SK-N-MC (cell line): Measurements from ENCODE around the gene WWC1.

Source experiments
- DNase-seq: peaks from one replicate; pipeline ENCODE4 v3.0.0-alpha.2; 2011; ENCODE audit warnings: low read depth, low spot score
- H3K27ac ChIP-seq: fragments of 200-600 bp; sonication (generic); 2 replicates; pipeline ENCODE4 v1.5.1; 2016; ENCODE audit warnings: mixed run types
- H3K36me3 ChIP-seq: fragments of 200-600 bp; sonication (generic); 2 replicates; pipeline ENCODE4 v1.6.1; 2017; ENCODE audit warnings: antibody characterized with exemption, low read length, mixed read lengths; ENCODE audit not compliant: insufficient read depth
- H3K4me3 ChIP-seq: fragments of 200-600 bp; sonication (generic); 2 replicates; pipeline ENCODE4 v1.5.1; 2016
- H3K9ac ChIP-seq: fragments of 200-600 bp; sonication (generic); 2 replicates; pipeline ENCODE4 v1.8.0; 2017; ENCODE audit warnings: mixed run types, mixed read lengths; ENCODE audit not compliant: insufficient read length
- H3K9me3 ChIP-seq: fragments of 200-600 bp; sonication (generic); 2 replicates; pipeline ENCODE4 v1.6.1; 2017; ENCODE audit warnings: low read depth, mild to moderate bottlenecking, antibody characterized with exemption, low read length, moderate library complexity, mixed read lengths
- EZH2 ChIP-seq: fragments of 200-600 bp; sonication (generic); IDR thresholded peaks from one replicate; pipeline ENCODE4 v1.6.1; 2017; ENCODE audit warnings: antibody characterized with exemption
- FOXP2 ChIP-seq: optimal IDR thresholded peaks from 2 replicates; pipeline ENCODE3; 2011; ENCODE audit warnings: mild to moderate bottlenecking, moderate library complexity; ENCODE audit not compliant: insufficient read depth; ENCODE audit errors: extremely low read length, control extremely low read depth
- POLR2AphosphoS5 ChIP-seq: IDR thresholded peaks from 2 replicates; pipeline ENCODE4 v1.6.1; 2012; ENCODE audit warnings: mild to moderate bottlenecking, low read depth, low read length, borderline replicate concordance

Gene WWC1

DNA sequence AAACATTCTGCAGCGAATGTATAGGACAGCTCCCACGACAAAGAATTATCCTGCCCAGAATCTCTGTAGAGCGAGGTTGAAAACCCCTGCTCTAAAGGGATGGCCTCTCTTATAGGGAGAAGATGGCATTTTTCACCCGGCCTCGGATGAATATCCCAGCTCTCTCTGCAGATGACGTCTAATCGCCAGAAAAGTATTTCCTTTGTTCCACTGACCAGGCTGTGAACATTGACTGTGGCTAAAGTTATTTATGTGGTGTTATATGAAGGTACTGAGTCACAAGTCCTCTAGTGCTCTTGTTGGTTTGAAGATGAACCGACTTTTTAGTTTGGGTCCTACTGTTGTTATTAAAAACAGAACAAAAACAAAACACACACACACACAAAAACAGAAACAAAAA is 177.4 kb downstream of the WWC1 start:
- no peak for DNase-seq
- Histone ChIP-seq H3K9me3 (no peaks in the 10 kb centered on the region), H3K4me3 (no peak overlapping the region), H3K9ac (no peak overlapping the region), H3K27ac (no peak overlapping the region), H3K36me3 (no peaks in the 10 kb centered on the region)
- no peak for TF ChIP-seq FOXP2
- TF ChIP-seq POLR2AphosphoS5, result no peak

DNA sequence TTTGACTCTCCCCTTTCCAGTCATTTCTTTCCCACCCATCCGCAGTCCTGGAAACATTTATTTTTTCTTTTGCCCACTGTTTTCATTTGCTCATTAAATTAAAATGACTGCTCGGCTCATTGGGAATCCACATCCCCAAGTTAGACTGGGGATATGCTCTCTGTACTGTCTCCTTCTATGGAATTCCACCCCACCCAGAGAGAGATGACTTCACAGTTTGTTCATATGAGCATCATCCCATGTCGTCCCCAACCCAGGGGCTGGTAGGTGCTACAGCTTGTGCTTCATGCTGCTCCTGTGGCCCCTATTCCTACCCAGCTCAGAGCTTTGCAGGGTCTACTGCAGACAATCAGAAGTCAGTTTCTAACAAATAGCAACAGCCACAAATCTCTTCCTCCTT is 178.4 kb downstream of the WWC1 start:
- DNase-seq, result no peak
- no peak for TF ChIP-seq FOXP2
- no peak for TF ChIP-seq EZH2
- TF ChIP-seq POLR2AphosphoS5, result no peak
- H3K9ac ChIP-seq, result no peak overlapping the region
- no peaks in the 10 kb centered on the region for H3K36me3 ChIP-seq
- H3K27ac ChIP-seq, result no peak overlapping the region
- H3K4me3 ChIP-seq, result no peak overlapping the region
- H3K9me3 ChIP-seq, result no peaks in the 10 kb centered on the region

DNA sequence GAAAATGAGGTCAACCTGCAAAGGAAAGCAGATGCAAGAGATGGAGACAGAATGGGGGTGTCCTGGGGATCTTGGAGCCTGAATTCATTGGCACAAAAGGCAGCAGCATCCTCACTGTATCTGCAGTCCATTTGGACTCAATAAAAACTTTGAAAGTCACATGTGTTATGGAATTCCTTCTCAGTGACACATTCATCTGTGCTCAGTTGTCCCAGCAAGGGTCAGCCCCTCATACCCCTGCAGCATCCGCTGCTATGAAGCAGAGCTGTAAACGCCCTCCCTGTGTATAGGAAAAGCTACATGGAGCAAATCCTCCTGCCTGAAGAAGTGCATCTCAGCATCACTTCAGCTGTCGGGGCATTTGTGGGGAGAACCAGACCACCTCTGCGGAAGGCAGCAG is 180.3 kb downstream of the WWC1 start:
- H3K4me3 ChIP-seq, result no peak overlapping the region
- H3K36me3 ChIP-seq, result no peaks in the 10 kb centered on the region
- TF ChIP-seq FOXP2 (no peak), POLR2AphosphoS5 (no peak), EZH2 (no peak)
- no peak for DNase-seq
- H3K9ac ChIP-seq, result no peak overlapping the region
- no peaks in the 10 kb centered on the region for H3K9me3 ChIP-seq
- H3K27ac ChIP-seq, result no peak overlapping the region

DNA sequence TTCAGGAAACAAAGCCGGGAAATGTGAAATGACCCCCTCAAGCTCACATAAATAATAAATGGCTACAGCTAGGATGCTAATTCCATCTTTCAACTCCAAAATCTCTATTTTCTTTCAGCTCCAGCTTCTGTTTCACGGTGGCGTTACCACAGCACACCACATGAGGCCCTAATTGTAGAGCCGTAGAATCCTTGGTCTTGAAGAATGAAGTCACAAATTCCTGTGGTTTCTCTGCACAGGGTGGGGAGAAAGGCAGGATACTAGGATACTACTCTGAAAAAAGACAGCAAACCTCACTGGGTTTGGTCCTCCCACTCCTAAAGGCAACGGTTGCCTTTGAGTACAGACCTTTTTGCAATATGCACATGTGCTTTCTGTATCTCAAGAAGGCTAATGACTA is 180.9 kb downstream of the WWC1 start:
- peak overlapping the region; percentile 30; the same call in 1 of the 2 replicates for H3K27ac ChIP-seq
- H3K36me3 ChIP-seq, result no peaks in the 10 kb centered on the region
- DNase-seq, result peak; percentile 74
- no peak for TF ChIP-seq FOXP2
- no peak for TF ChIP-seq EZH2
- TF ChIP-seq POLR2AphosphoS5, result no peak
- peak overlapping the region; percentile 45; the same call in 1 of the 2 replicates for H3K4me3 ChIP-seq
- no peaks in the 10 kb centered on the region for H3K9me3 ChIP-seq
- no peak overlapping the region for H3K9ac ChIP-seq

DNA sequence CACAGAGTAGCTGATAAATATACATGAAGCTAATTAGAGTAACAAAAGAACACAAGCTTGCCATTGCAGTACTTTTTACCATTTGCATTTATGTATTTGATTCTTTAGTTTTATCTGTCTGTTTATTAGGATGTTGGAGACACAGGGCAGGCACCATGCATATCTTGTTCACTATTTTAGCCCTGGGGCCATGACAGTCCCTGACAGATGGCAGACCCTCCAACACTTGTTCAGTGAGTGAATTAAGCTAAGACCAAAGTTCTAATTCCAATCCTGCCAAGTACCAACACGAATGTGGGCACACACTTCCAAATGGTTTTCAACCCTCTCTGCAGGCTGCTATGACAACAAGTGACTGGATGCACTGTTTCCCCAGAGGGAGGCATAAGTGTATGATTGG is 182.9 kb downstream of the WWC1 start:
- H3K9ac ChIP-seq, result no peak overlapping the region
- H3K9me3 ChIP-seq, result no peaks in the 10 kb centered on the region
- H3K27ac ChIP-seq, result no peak overlapping the region
- DNase-seq, result no peak
- no peaks in the 10 kb centered on the region for H3K36me3 ChIP-seq
- TF ChIP-seq EZH2, result no peak
- no peak for TF ChIP-seq POLR2AphosphoS5
- TF ChIP-seq FOXP2, result no peak
- H3K4me3 ChIP-seq, result no peak overlapping the region

DNA sequence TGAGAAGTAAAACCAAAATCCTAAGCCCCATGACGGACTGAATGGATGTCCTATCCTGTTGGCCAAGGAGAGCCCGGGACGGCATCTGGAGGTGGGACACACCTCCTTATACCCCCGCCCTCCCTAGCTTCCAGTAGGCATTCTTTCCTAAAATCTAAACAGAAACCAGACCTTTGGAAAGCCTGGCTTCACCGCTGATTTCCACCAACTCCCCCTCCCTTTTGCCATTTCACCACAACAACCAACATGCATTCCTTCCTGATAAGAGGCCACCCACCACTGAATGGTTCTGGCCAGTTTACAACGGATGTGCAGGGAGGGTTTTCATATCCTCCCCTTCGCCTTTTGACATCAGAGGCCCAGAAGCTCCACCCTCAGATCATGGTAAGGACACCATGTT is 185.6 kb downstream of the WWC1 start:
- H3K36me3 ChIP-seq, result no peaks in the 10 kb centered on the region
- no peak overlapping the region for H3K27ac ChIP-seq
- TF ChIP-seq POLR2AphosphoS5 (no peak), EZH2 (no peak), FOXP2 (no peak)
- DNase-seq, result no peak
- H3K9ac ChIP-seq, result no peak overlapping the region
- H3K9me3 ChIP-seq, result no peaks in the 10 kb centered on the region
- H3K4me3 ChIP-seq, result no peak overlapping the region

DNA sequence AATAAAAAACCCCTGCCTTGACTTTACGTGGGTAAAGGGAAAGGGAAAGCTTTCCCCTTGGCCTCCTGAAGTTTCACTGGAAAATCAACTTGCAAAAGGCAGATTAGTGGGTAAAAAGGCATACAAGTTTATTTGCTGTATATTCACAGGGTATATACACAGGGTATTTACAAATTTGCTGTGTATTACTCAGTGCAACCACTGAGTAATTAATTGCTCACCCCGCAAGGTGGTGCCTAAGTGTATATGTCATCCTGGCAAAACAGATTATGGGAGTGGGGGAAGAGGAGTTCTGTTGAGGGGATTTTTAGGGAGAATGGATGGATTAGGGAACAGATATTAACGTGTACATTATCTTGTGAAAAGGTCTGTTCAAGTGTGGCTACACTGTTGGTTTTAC is 187.7 kb downstream of the WWC1 start:
- Histone ChIP-seq H3K36me3 (no peaks in the 10 kb centered on the region), H3K27ac (no peak overlapping the region), H3K9ac (no peak overlapping the region), H3K9me3 (no peaks in the 10 kb centered on the region), H3K4me3 (no peak overlapping the region)
- DNase-seq, result no peak
- TF ChIP-seq EZH2 (no peak), FOXP2 (no peak)

DNA sequence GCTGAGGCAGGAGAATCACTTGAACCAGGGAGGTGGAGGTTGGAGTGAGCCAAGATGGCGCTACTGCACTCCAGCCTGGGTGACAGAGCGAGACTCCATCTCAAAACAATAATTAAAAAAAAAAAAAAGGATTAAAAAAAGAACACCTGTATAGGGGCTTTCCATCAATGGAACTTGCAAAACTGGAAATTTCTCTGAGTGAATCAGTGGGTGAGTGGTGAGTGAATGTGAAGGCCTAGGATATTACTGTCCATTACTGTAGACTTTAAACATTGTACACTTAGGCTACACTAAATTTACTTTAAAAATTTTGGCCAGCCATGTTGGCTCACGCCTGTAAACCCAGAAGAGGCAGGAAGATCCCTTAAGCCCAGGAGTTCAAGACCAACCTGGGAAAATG is 189.2 kb downstream of the WWC1 start:
- Histone ChIP-seq H3K36me3 (no peaks in the 10 kb centered on the region), H3K9me3 (no peaks in the 10 kb centered on the region), H3K4me3 (no peak overlapping the region), H3K27ac (no peak overlapping the region), H3K9ac (no peak overlapping the region)
- no peak for DNase-seq
- TF ChIP-seq FOXP2 (no peak), POLR2AphosphoS5 (no peak), EZH2 (no peak)

DNA sequence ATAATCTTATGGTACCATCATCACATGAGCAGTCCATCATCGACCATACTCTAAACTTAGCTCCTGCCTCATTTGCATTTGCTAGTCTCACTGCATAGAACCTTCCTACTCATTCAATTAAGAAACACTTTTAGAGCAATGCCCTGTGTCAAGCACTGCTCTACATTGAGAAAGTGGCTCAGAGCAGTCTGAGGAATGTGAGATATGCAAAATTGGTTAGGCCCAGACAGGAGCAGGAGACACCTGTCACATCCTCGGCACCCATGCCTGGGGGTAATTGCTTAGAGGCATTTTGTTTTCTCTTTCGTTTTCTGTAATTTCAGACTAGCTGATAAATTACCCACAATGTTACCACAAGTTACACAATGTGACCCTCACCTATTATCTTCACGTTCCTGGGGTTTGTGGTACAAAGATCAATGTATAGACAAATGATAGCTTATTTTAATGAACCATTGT is 189.9 kb downstream of the WWC1 start:
- Histone ChIP-seq H3K9ac (no peak overlapping the region), H3K27ac (no peak overlapping the region), H3K4me3 (no peak overlapping the region), H3K9me3 (no peaks in the 10 kb centered on the region), H3K36me3 (no peaks in the 10 kb centered on the region)
- TF ChIP-seq POLR2AphosphoS5, result no peak
- TF ChIP-seq FOXP2, result no peak
- no peak for TF ChIP-seq EZH2
- DNase-seq, result no peak
